CD4-positive, alpha-beta T cell treated with Interleukin-6 at 100 ng/mL for 8 hours (primary cell): Measurements from ENCODE around the gene ADPRHL1.
A peak's percentile ranks its signal among the peaks of the same experiment; 100 is the strongest.
"Not testable (repeated sequence)": the region's sequence is repeated elsewhere in the genome, so short reads cannot be mapped to it uniquely, and the experiment has no call there.

Experiments
- DNase-seq: peaks from one replicate; pipeline ENCODE4 v3.0.0-alpha.2; 2020; ENCODE audit warnings: mixed read lengths, low spot score

ADPRHL1 gene

GRCh38 chr13:113455384-113455783, 2.1 kb upstream of the ADPRHL1 start:
- DNase-seq, result no peak

GRCh38 chr13:113454936-113455335, 1.6 kb upstream of the ADPRHL1 start:
- DNase-seq, result no peak

- no peak for DNase-seq
Measured at GRCh38 chr13:113452466-113452865, 822 bp downstream of the ADPRHL1 start.

GRCh38 chr13:113451951-113452421, 1.3 kb downstream of the ADPRHL1 start:
- no peak for DNase-seq

GRCh38 chr13:113450861-113451620, 2.2 kb downstream of the ADPRHL1 start:
- not testable (repeated sequence) for DNase-seq

GRCh38 chr13:113450348-113450744, 2.9 kb downstream of the ADPRHL1 start:
- DNase-seq, result not testable (repeated sequence)

- DNase-seq, result no peak
Measured at GRCh38 chr13:113449693-113450347, 3.5 kb downstream of the ADPRHL1 start.

- peak; percentile 37 for DNase-seq
Measured at GRCh38 chr13:113448885-113449692, 4.2 kb downstream of the ADPRHL1 start.

- no peak for DNase-seq
Measured at GRCh38 chr13:113448545-113448884, 4.8 kb downstream of the ADPRHL1 start.

- no peak for DNase-seq
Measured at GRCh38 chr13:113447596-113447995, 5.7 kb downstream of the ADPRHL1 start.

GRCh38 chr13:113446488-113446854, 6.8 kb downstream of the ADPRHL1 start:
- no peak for DNase-seq

GRCh38 chr13:113445791-113446487, 7.3 kb downstream of the ADPRHL1 start:
- no peak for DNase-seq

- no peak for DNase-seq
Measured at GRCh38 chr13:113443991-113444390, 9.3 kb downstream of the ADPRHL1 start.

GRCh38 chr13:113442985-113443362, 10.3 kb downstream of the ADPRHL1 start:
- DNase-seq, result no peak

- no peak for DNase-seq
Measured at GRCh38 chr13:113442354-113442984, 10.8 kb downstream of the ADPRHL1 start.

- no peak for DNase-seq
Measured at GRCh38 chr13:113441661-113442060, 11.6 kb downstream of the ADPRHL1 start.

- DNase-seq, result no peak
Measured at GRCh38 chr13:113437408-113438010, 15.8 kb downstream of the ADPRHL1 start.

- DNase-seq, result not testable (repeated sequence)
Measured at GRCh38 chr13:113436866-113437265, 16.4 kb downstream of the ADPRHL1 start.

- DNase-seq, result not testable (repeated sequence)
Measured at GRCh38 chr13:113435907-113436306, 17.4 kb downstream of the ADPRHL1 start.

GRCh38 chr13:113433391-113433916, 19.8 kb downstream of the ADPRHL1 start:
- DNase-seq, result no peak
